OCI-LY1 (cell line): ENCODE results near the gene UBR3.

Experiments
- H2AFZ ChIP-seq: fragments of 200-600 bp; sonication (generic), shearing (Covaris generic); 2 replicates; pipeline ENCODE4 v1.6.0; 2014; ENCODE audit warnings: antibody characterized with exemption, mild to moderate bottlenecking, low read length
- H3F3A ChIP-seq: fragments of 200-600 bp; sonication (generic), shearing (Covaris generic); 2 replicates; pipeline ENCODE4 v1.6.0; 2014; ENCODE audit warnings: mild to moderate bottlenecking, antibody characterized with exemption, low read length, moderate library complexity; ENCODE audit not compliant: insufficient read depth
- H3K27ac ChIP-seq: fragments of 200-600 bp; sonication (generic); 2 replicates; pipeline ENCODE4 v1.5.1; 2014; ENCODE audit warnings: low read length, mixed run types, mild to moderate bottlenecking, low read depth; ENCODE audit not compliant: poor library complexity, severe bottlenecking
- H3K27me3 ChIP-seq: fragments of 200-600 bp; sonication (generic); 2 replicates; pipeline ENCODE4 v1.6.0; 2014; ENCODE audit warnings: antibody characterized with exemption, mild to moderate bottlenecking, low read length, moderate library complexity; ENCODE audit not compliant: insufficient read depth
- H3K36me3 ChIP-seq: fragments of 200-600 bp; sonication (generic); 2 replicates; pipeline ENCODE4 v1.6.1; 2014; ENCODE audit warnings: mild to moderate bottlenecking, antibody characterized with exemption, low read length, moderate library complexity, mixed read lengths; ENCODE audit not compliant: insufficient read depth
- H3K4me1 ChIP-seq: fragments of 200-600 bp; sonication (generic); 2 replicates; pipeline ENCODE4 v1.5.1; 2014; ENCODE audit warnings: mild to moderate bottlenecking, low read length, moderate library complexity; ENCODE audit not compliant: insufficient read depth, severe bottlenecking
- H3K4me2 ChIP-seq: fragments of 200-600 bp; sonication (generic), shearing (Covaris generic); 2 replicates; pipeline ENCODE4 v1.6.1; 2014; ENCODE audit warnings: low read length
- H3K4me3 ChIP-seq: fragments of 200-600 bp; sonication (generic); 2 replicates; pipeline ENCODE4 v1.5.1; 2014; ENCODE audit warnings: low read length, low read depth, mild to moderate bottlenecking, mixed read lengths; ENCODE audit not compliant: poor library complexity, severe bottlenecking
- H3K79me2 ChIP-seq: fragments of 200-600 bp; shearing (Covaris generic); 2 replicates; pipeline ENCODE4 v1.6.1; 2016; ENCODE audit warnings: mixed run types, low read length, mixed read lengths; ENCODE audit not compliant: insufficient read depth
- H3K9ac ChIP-seq: fragments of 200-600 bp; sonication (generic), shearing (Covaris generic); 2 replicates; pipeline ENCODE4 v1.6.1; 2014; ENCODE audit warnings: mild to moderate bottlenecking, low read length, mixed read lengths
- H3K9me2 ChIP-seq: fragments of 200-600 bp; sonication (generic), shearing (Covaris generic); 2 replicates; pipeline ENCODE4 v1.6.1; 2014; ENCODE audit warnings: low read depth, mild to moderate bottlenecking, low read length, mixed read lengths
- H3K9me3 ChIP-seq: fragments of 200-600 bp; shearing (Covaris generic); 2 replicates; pipeline ENCODE4 v1.6.1; 2014; ENCODE audit warnings: low read length, mixed read lengths
- H4K20me1 ChIP-seq: fragments of 200-600 bp; sonication (generic), shearing (Covaris generic); 2 replicates; pipeline ENCODE4 v1.6.0; 2016; ENCODE audit warnings: mild to moderate bottlenecking, low read length; ENCODE audit not compliant: insufficient read depth
- CTCF ChIP-seq: fragments of 200-600 bp; sonication (generic), shearing (Covaris generic); IDR thresholded peaks from 2 replicates; pipeline ENCODE4 v1.5.1; 2017; ENCODE audit warnings: mild to moderate bottlenecking, antibody characterized with exemption, low read length, moderate library complexity, mixed read lengths
- EZH2 ChIP-seq: fragments of 200-600 bp; sonication (generic), shearing (Covaris generic); IDR thresholded peaks from 2 replicates; pipeline ENCODE4 v1.8.0; 2017; ENCODE audit warnings: borderline replicate concordance, mixed run types, mild to moderate bottlenecking, antibody characterized with exemption, low read length, moderate library complexity, mixed read lengths

Gene UBR3

GRCh38 chr2:169983506-169983905 lies 156.3 kb downstream of the UBR3 start:
- Histone ChIP-seq H3K4me1 (no peaks in the 10 kb centered on the region), H3F3A (no peaks in the 10 kb centered on the region)
- TF ChIP-seq CTCF (peak; percentile 50), EZH2 (no peak)

GRCh38 chr2:169984145-169984544 lies 156.9 kb downstream of the UBR3 start:
- Histone ChIP-seq H3K79me2 (no peaks in the 10 kb centered on the region), H3K4me1 (no peaks in the 10 kb centered on the region), H3K4me2 (no peak overlapping the region), H3F3A (no peaks in the 10 kb centered on the region), H4K20me1 (no peaks in the 10 kb centered on the region), H3K9me3 (no peaks in the 10 kb centered on the region), H3K9me2 (no peaks in the 10 kb centered on the region), H3K4me3 (no peak overlapping the region), H2AFZ (no peak overlapping the region), H3K9ac (no peak overlapping the region), H3K27me3 (no peaks in the 10 kb centered on the region), H3K27ac (no peak overlapping the region), H3K36me3 (peaks cover 2% of the 10 kb centered on the region; the same call in 1 of the 2 replicates)
- no peak for TF ChIP-seq CTCF
- no peak for TF ChIP-seq EZH2

More at GRCh38 chr2:169983506-169983905, 156.3 kb downstream of the UBR3 start:
- H3K9me3 ChIP-seq = no peaks in the 10 kb centered on the region
- H3K36me3 ChIP-seq = peaks cover 2% of the 10 kb centered on the region; the same call in 1 of the 2 replicates
- no peaks in the 10 kb centered on the region for H4K20me1 ChIP-seq
- H3K79me2 ChIP-seq = no peaks in the 10 kb centered on the region
- no peaks in the 10 kb centered on the region for H3K27me3 ChIP-seq
- no peak overlapping the region for H3K27ac ChIP-seq
- no peaks in the 10 kb centered on the region for H3K9me2 ChIP-seq
- no peak overlapping the region for H3K9ac ChIP-seq
- H3K4me2 ChIP-seq = no peak overlapping the region
- no peak overlapping the region for H2AFZ ChIP-seq
- no peak overlapping the region for H3K4me3 ChIP-seq

GRCh38 chr2:169994752-169995151 lies 167.5 kb downstream of the UBR3 start:
- Histone ChIP-seq H3K36me3 (peaks cover 20% of the 10 kb centered on the region), H3K4me3 (no peak overlapping the region), H3K9ac (no peak overlapping the region), H3F3A (no peaks in the 10 kb centered on the region), H3K4me2 (no peak overlapping the region), H3K79me2 (no peaks in the 10 kb centered on the region), H2AFZ (no peak overlapping the region), H3K9me2 (no peaks in the 10 kb centered on the region; the same call in 1 of the 2 replicates), H3K4me1 (no peaks in the 10 kb centered on the region), H4K20me1 (no peaks in the 10 kb centered on the region), H3K27me3 (no peaks in the 10 kb centered on the region), H3K9me3 (peaks cover 11% of the 10 kb centered on the region), H3K27ac (no peak overlapping the region)
- no peak for TF ChIP-seq EZH2
- no peak for TF ChIP-seq CTCF
